ENCODE results near the gene NFASC.
A peak's percentile ranks its signal among the peaks of the same experiment; 100 is the strongest.

Gene NFASC

GRCh38 chr1:205015241-205015640 lies 144.6 kb downstream of the NFASC start:
- DNase-seq = no peak

GRCh38 chr1:205016075-205016474 lies 145.4 kb downstream of the NFASC start:
- no peak for DNase-seq

- DNase-seq = no peak
These were observed 145.9 kb downstream of the NFASC start for GRCh38 chr1:205016584-205016983.

- no peak for DNase-seq
These were observed 146.3 kb downstream of the NFASC start for GRCh38 chr1:205017001-205017400.

GRCh38 chr1:205017766-205018165 lies 147.1 kb downstream of the NFASC start:
- no peak for DNase-seq

- DNase-seq = no peak
These were observed 147.7 kb downstream of the NFASC start for GRCh38 chr1:205018381-205018780.

GRCh38 chr1:205020466-205020865 lies 149.8 kb downstream of the NFASC start:
- no peak for DNase-seq

- DNase-seq = no peak
These were observed 154.0 kb downstream of the NFASC start for GRCh38 chr1:205024679-205025078.

GRCh38 chr1:205025239-205025638 lies 154.6 kb downstream of the NFASC start:
- no peak for DNase-seq

GRCh38 chr1:205026181-205026580 lies 155.5 kb downstream of the NFASC start:
- DNase-seq = no peak

GRCh38 chr1:205028390-205028789 lies 157.7 kb downstream of the NFASC start:
- DNase-seq = no peak

- no peak for DNase-seq
These were observed 158.3 kb downstream of the NFASC start for GRCh38 chr1:205028924-205029323.

GRCh38 chr1:205030241-205030640 lies 159.6 kb downstream of the NFASC start:
- DNase-seq = no peak

- DNase-seq = no peak
These were observed 160.2 kb downstream of the NFASC start for GRCh38 chr1:205030896-205031295.

GRCh38 chr1:205032508-205032907 lies 161.8 kb downstream of the NFASC start:
- DNase-seq = no peak

GRCh38 chr1:205037539-205037938 lies 166.9 kb downstream of the NFASC start:
- no peak for DNase-seq

- DNase-seq = no peak
These were observed 167.6 kb downstream of the NFASC start for GRCh38 chr1:205038132-205038786.

- no peak for DNase-seq
These were observed 170.5 kb downstream of the NFASC start for GRCh38 chr1:205041001-205041715.

GRCh38 chr1:205041998-205042910 lies 171.6 kb downstream of the NFASC start:
- DNase-seq = peak; percentile 54

GRCh38 chr1:205042911-205043806 lies 172.5 kb downstream of the NFASC start, which contains the start of gene CNTN2:
CNTN2 (plus strand) TSS chr1:205043212; CDS start chr1:205053186, 9,974 bp downstream.
- DNase-seq = peak; percentile 55

- DNase-seq = no peak
These were observed 173.2 kb downstream of the NFASC start for GRCh38 chr1:205043866-205044265.

- DNase-seq = no peak
These were observed 174.1 kb downstream of the NFASC start for GRCh38 chr1:205044741-205045140.
